ENCODE data around the gene TUBA4B.
"Not testable (repeated sequence)": the region's sequence is repeated elsewhere in the genome, so short reads cannot be mapped to it uniquely, and the experiment has no call there.

TUBA4B gene

GRCh38 chr2:219294356-219295351 lies 41.6 kb downstream of the TUBA4B start:
- no peak for DNase-seq

- no peak for DNase-seq
Observed at GRCh38 chr2:219296142-219296541, 43.1 kb downstream of the TUBA4B start.

GRCh38 chr2:219296631-219297391 lies 43.8 kb downstream of the TUBA4B start:
- no peak for DNase-seq

- DNase-seq: no peak
Observed at GRCh38 chr2:219297766-219298456, 44.9 kb downstream of the TUBA4B start.

- DNase-seq: no peak
Observed at GRCh38 chr2:219298759-219299371, 45.8 kb downstream of the TUBA4B start.

- DNase-seq: no peak
Observed at GRCh38 chr2:219299372-219299760, 46.3 kb downstream of the TUBA4B start.

GRCh38 chr2:219300022-219300421 lies 47.0 kb downstream of the TUBA4B start:
- DNase-seq: no peak

GRCh38 chr2:219302412-219302968 lies 49.4 kb downstream of the TUBA4B start:
- DNase-seq: no peak

- DNase-seq: no peak
Observed at GRCh38 chr2:219304223-219304622, 51.2 kb downstream of the TUBA4B start.

GRCh38 chr2:219306047-219306446 lies 53.0 kb downstream of the TUBA4B start:
- DNase-seq: no peak

GRCh38 chr2:219308142-219309101 lies 55.4 kb downstream of the TUBA4B start:
- DNase-seq: no peak

GRCh38 chr2:219309278-219309677 lies 56.2 kb downstream of the TUBA4B start, which contains the start of gene PTPRN:
PTPRN (minus strand) TSS chr2:219309401; CDS start chr2:219309332, 69 bp downstream.
- DNase-seq: no peak

- DNase-seq: not testable (repeated sequence)
Observed at GRCh38 chr2:219312683-219313263, 59.7 kb downstream of the TUBA4B start.

GRCh38 chr2:219314804-219315468 lies 61.9 kb downstream of the TUBA4B start:
- DNase-seq: no peak
